GM12892 (cell line): ENCODE results near the gene HTR4.

Experiments used
- POLR2A ChIP-seq: IDR thresholded peaks from 2 replicates; pipeline ENCODE4 v1.6.1; 2011; ENCODE audit warnings: low read depth, low read length, control low read depth
- POLR2AphosphoS5 ChIP-seq: IDR thresholded peaks from 2 replicates; pipeline ENCODE4 v1.6.1; 2011; ENCODE audit warnings: low read depth, low read length, control low read depth
- TAF1 ChIP-seq: IDR thresholded peaks from 2 replicates; pipeline ENCODE4 v1.6.1; 2011; ENCODE audit warnings: low read depth, mild to moderate bottlenecking, control low read depth, low read length, borderline replicate concordance

DNA sequence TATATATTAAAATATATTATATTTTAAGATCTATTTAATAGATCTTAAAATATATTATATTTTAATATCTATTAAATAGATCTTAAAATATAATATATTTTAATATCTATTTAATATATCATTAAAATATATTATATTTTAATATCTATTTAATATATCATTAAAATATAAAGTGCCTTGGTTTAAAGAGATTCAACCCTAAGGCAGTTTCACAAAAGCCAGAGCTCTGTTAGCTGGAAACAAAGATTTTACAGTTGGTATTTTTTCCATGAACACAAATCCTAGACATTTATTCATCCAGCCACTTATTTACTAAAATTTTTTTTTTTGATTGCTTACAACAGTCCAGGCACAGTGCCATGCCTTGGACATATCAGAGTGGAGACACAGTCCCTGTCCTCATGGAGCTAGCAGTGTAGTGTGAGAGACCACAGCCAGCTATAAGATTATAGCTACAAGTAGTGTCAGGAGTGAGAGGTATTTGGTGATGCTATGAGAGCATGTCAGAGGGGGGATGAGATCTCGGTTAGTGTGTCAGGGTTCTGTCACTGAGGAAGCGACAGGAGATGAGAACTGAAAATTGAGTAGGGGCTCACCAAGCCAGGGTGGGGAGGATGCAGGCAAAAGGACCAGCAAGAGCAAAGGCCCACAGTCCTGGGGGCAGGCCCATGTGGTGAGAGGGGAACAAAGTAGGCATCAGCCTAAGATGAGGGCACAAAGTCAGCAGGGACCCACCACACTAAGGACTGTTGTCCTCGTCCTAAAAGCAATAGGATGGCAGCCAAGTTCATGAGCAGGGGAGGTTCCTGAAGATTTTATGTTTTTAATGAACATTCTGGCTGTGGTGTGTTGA is 196.1 kb downstream of the HTR4 start:
- no peak for TF ChIP-seq POLR2A
- no peak for TF ChIP-seq POLR2AphosphoS5
- no peak for TF ChIP-seq TAF1
